GM23338 (cell line): ENCODE measurements around the gene ATP10A. TPM values are rescaled to one million over a fixed set of nuclear protein-coding genes. Genes with fewer than 3 reads are reported as not detected.
A peak's percentile ranks its signal among the peaks of the same experiment; 100 is the strongest.

Experiments
- ATAC-seq: fragments of 200-7000 bp; cut with Tn5 transposase; 3 replicates; pipeline ENCODE4 v1.9.1; 2020
- DNase-seq: peaks from one replicate; pipeline ENCODE4 v3.0.0-alpha.2; 2015; ENCODE audit warnings: low spot score
- H2AFZ ChIP-seq: fragments of 200-600 bp; sonication (generic); 2 replicates; pipeline ENCODE4 v1.8.0; 2016; ENCODE audit warnings: antibody characterized with exemption, mild to moderate bottlenecking, moderate library complexity
- H3F3A ChIP-seq: fragments of 200-600 bp; sonication (generic); replicated peaks from 2 replicates; pipeline ENCODE4 v1.8.0; 2017; ENCODE audit warnings: antibody characterized with exemption, mixed run types, low read depth
- H3K27ac ChIP-seq: fragments of 200-600 bp; sonication (generic); 2 replicates; pipeline ENCODE4 v1.6.1; 2016; ENCODE audit warnings: low read depth
- H3K27me3 ChIP-seq: fragments of 200-600 bp; sonication (generic); 2 replicates; pipeline ENCODE4 v1.8.0; 2016; ENCODE audit warnings: mild to moderate bottlenecking, mixed run types, moderate library complexity; ENCODE audit not compliant: insufficient read depth
- H3K36me3 ChIP-seq: fragments of 200-600 bp; sonication (generic); 2 replicates; pipeline ENCODE4 v1.8.0; 2016; ENCODE audit warnings: mild to moderate bottlenecking; ENCODE audit not compliant: insufficient read depth
- H3K4me1 ChIP-seq: fragments of 200-600 bp; sonication (generic); 2 replicates; pipeline ENCODE4 v1.8.0; 2016; ENCODE audit warnings: mild to moderate bottlenecking, moderate library complexity; ENCODE audit not compliant: insufficient read depth
- H3K4me2 ChIP-seq: fragments of 200-600 bp; sonication (generic); 2 replicates; pipeline ENCODE4 v1.7.1; 2017; ENCODE audit warnings: mixed run types
- H3K4me3 ChIP-seq: fragments of 200-600 bp; sonication (generic); 2 replicates; pipeline ENCODE4 v1.6.1; 2016; ENCODE audit warnings: mixed run types
- H3K79me2 ChIP-seq: fragments of 200-600 bp; sonication (generic); replicated peaks from 2 replicates; pipeline ENCODE4 v1.8.0; 2017; ENCODE audit warnings: mild to moderate bottlenecking; ENCODE audit not compliant: insufficient read depth
- H3K9me2 ChIP-seq: fragments of 200-600 bp; sonication (generic); 2 replicates; pipeline ENCODE4 v1.8.0; 2017; ENCODE audit not compliant: insufficient read depth
- H4K20me1 ChIP-seq: fragments of 200-600 bp; sonication (generic); replicated peaks from 2 replicates; pipeline ENCODE4 v1.8.0; 2017; ENCODE audit warnings: mild to moderate bottlenecking; ENCODE audit not compliant: insufficient read depth
- H3K27ac Mint-ChIP-seq: 2 replicates; pipeline ENCODE4 v1.8.0; 2020; ENCODE audit warnings: inconsistent platforms, mild to moderate bottlenecking, moderate library complexity, mixed read lengths
- H3K27me3 Mint-ChIP-seq: 3 replicates; pipeline ENCODE4 v1.8.0; 2022; ENCODE audit warnings: low read depth, mild to moderate bottlenecking, moderate library complexity, mixed read lengths, inconsistent platforms; ENCODE audit not compliant: insufficient read depth, poor library complexity
- H3K36me3 Mint-ChIP-seq: 3 replicates; pipeline ENCODE4 v1.8.0; 2021; ENCODE audit warnings: low read depth, mild to moderate bottlenecking, inconsistent platforms, moderate library complexity, mixed read lengths
- H3K4me1 Mint-ChIP-seq: 3 replicates; pipeline ENCODE4 v1.8.0; 2020; ENCODE audit warnings: mild to moderate bottlenecking, inconsistent platforms, mixed read lengths
- H3K4me3 Mint-ChIP-seq: 3 replicates; pipeline ENCODE4 v1.8.0; 2021; ENCODE audit warnings: moderate library complexity, mild to moderate bottlenecking, inconsistent platforms, mixed read lengths
- H3K9me3 Mint-ChIP-seq: 3 replicates; pipeline ENCODE4 v1.8.0; 2020; ENCODE audit warnings: moderate library complexity, mild to moderate bottlenecking, inconsistent platforms, mixed read lengths
- CREB1 ChIP-seq: fragments of 250-450 bp; sonication (Bioruptor Pico); IDR thresholded peaks from 2 replicates; pipeline ENCODE4 v1.5.0; 2020; ENCODE audit warnings: low read depth, mild to moderate bottlenecking, moderate library complexity
- CTCF ChIP-seq, 2 experiments: fragments of 200-600 bp in 1 of 2; sonication (generic) in 1 of 2; conservative IDR thresholded peaks; 2 replicates each; pipeline versions ENCODE4 v1.5.1 to v1.6.1; 2016 to 2017; ENCODE audit warnings: antibody characterized with exemption in 2 of 2, low read depth in 2 of 2, mild to moderate bottlenecking in 2 of 2, moderate library complexity in 1 of 2
- ETS1 ChIP-seq: IDR thresholded peaks from 2 replicates; pipeline ENCODE4 v1.6.1; 2016; ENCODE audit warnings: antibody characterized with exemption
- EZH2 ChIP-seq: fragments of 200-600 bp; sonication (generic); IDR thresholded peaks from one replicate; pipeline ENCODE4 v1.8.0; 2017; ENCODE audit warnings: antibody characterized with exemption, mild to moderate bottlenecking, low read depth; ENCODE audit not compliant: unreplicated experiment
- EZH2phosphoT487 ChIP-seq: fragments of 200-600 bp; sonication (generic); IDR thresholded peaks from one replicate; pipeline ENCODE4 v1.8.1; 2018; ENCODE audit warnings: antibody characterized with exemption; ENCODE audit not compliant: unreplicated experiment
- JUNB ChIP-seq: IDR thresholded peaks from one replicate; pipeline ENCODE4 v1.6.1; 2016; ENCODE audit warnings: antibody characterized with exemption; ENCODE audit not compliant: unreplicated experiment
- NANOG ChIP-seq: IDR thresholded peaks from 2 replicates; pipeline ENCODE4 v1.6.1; 2016; ENCODE audit warnings: antibody characterized with exemption, borderline replicate concordance
- POLR2AphosphoS5 ChIP-seq: IDR thresholded peaks from 2 replicates; pipeline ENCODE4 v1.6.1; 2016; ENCODE audit warnings: antibody characterized with exemption, low read depth
- REST ChIP-seq: IDR thresholded peaks from one replicate; pipeline ENCODE4 v1.6.1; 2018; ENCODE audit warnings: antibody characterized with exemption; ENCODE audit not compliant: unreplicated experiment
- STAT1 ChIP-seq: IDR thresholded peaks from one replicate; pipeline ENCODE4 v1.6.1; 2016; ENCODE audit warnings: antibody characterized with exemption; ENCODE audit not compliant: unreplicated experiment
- ZNF114 ChIP-seq: fragments of 250-450 bp; sonication (Bioruptor Pico); IDR thresholded peaks from 2 replicates; pipeline ENCODE4 v1.5.0; 2020; ENCODE audit warnings: mild to moderate bottlenecking, moderate library complexity
- ZNF331 ChIP-seq: fragments of 250-450 bp; sonication (Bioruptor Pico); IDR thresholded peaks from 2 replicates; pipeline ENCODE4 v1.5.0; 2020; ENCODE audit warnings: low read depth, mild to moderate bottlenecking, moderate library complexity
- ZNF462 ChIP-seq: fragments of 250-450 bp; sonication (Bioruptor Pico); IDR thresholded peaks from 2 replicates; pipeline ENCODE4 v1.5.0; 2020; ENCODE audit warnings: mild to moderate bottlenecking, moderate library complexity
- polyA plus RNA-seq: library from polyadenylated mRNA; unstranded; fragments of >200 nt; fragmentation: Nextera tagmentation; extraction: Ambion mirVana; gene quantifications from 2 replicates; pipeline ENCODE4 v1.2.1, GENCODE V29; 2016
- total RNA-seq: library from RNA; depleted of rRNA; stranded (reverse); fragments of >200 nt; shearing (Covaris generic); gene quantifications from 2 replicates; pipeline ENCODE4 v1.2.3, GENCODE V29; 2014

The ATP10A gene
- total and polyA plus RNA-seq, 2 experiments from 2014 or later, result 0.36 to 5.6 TPM

- no peak for ATAC-seq
- Histone ChIP-seq H3K9me2 (0 out of 2 replicates have a peak, but pooled peaks cover 3% of the 10 kb centered on the region), H3K27me3 (no peaks in the 10 kb centered on the region), H3K27ac (no peak overlapping the region), H4K20me1 (no peaks in the 10 kb centered on the region), H3K4me1 (no peaks in the 10 kb centered on the region), H3K4me3 (no peak overlapping the region), H3K4me2 (no peak overlapping the region), H3F3A (no peaks in the 10 kb centered on the region), H2AFZ (0 out of 2 replicates have a peak overlapping the region, but pooled peaks have one; percentile 52), H3K79me2 (no peaks in the 10 kb centered on the region), H3K36me3 (no peaks in the 10 kb centered on the region)
- Mint-ChIP-seq H3K36me3 (no peaks in the 10 kb centered on the region), H3K27ac (no peak overlapping the region), H3K4me3 (no peak overlapping the region), H3K4me1 (peaks cover 12% of the 10 kb centered on the region), H3K27me3 (no peaks in the 10 kb centered on the region), H3K9me3 (no peaks in the 10 kb centered on the region; the same call in 2 of the 3 replicates)
- no peak for TF ChIP-seq POLR2AphosphoS5
- TF ChIP-seq STAT1, result no peak
- no peak for TF ChIP-seq EZH2
- TF ChIP-seq ZNF331 (CRISPR knock-in tag), result no peak
- no peak for TF ChIP-seq NANOG
- no peak for TF ChIP-seq EZH2phosphoT487
- no peak for TF ChIP-seq ETS1
- no peak for TF ChIP-seq JUNB
- TF ChIP-seq ZNF462 (CRISPR knock-in tag), result no peak
- TF ChIP-seq CREB1 (CRISPR knock-in tag), result no peak
- TF ChIP-seq REST, result no peak
- TF ChIP-seq CTCF (conservative IDR thresholded peaks at IDR 0.05; ENCODE audit: low read depth in 2 of 2), result no peak
- TF ChIP-seq ZNF114 (CRISPR knock-in tag), result no peak
- no peak for DNase-seq
Observed at GRCh38 chr15:25890529-25890928, 27.4 kb upstream of the ATP10A start.
